Body of pancreas (tissue), 4 donors: ENCODE data around the gene ICAM5. TPM values are rescaled to one million over a fixed set of nuclear protein-coding genes. Genes with fewer than 3 reads are reported as not detected.

ENCODE experiments used
- ATAC-seq: fragments of 150-250 bp; one replicate; pipeline ENCODE4 v1.9.1; 2016
- DNase-seq, 4 donors: peaks; one replicate each; pipeline ENCODE4 v3.0.0-alpha.2; 2019
- H3K27ac ChIP-seq, 4 donors: fragments of 200-600 bp; sonication (generic); 1 replicate in 3 of 4; 2 replicates in 1 of 4; pipeline versions ENCODE4 v1.5.1 to v1.6.1; 2016 to 2019; ENCODE audit warnings: mild to moderate bottlenecking in 1 of 4, mixed read lengths in 1 of 4, moderate library complexity in 1 of 4
- H3K27me3 ChIP-seq, 2 donors: fragments of 200-600 bp; sonication (generic); one replicate each; pipeline ENCODE4 v1.6.0; 2016; ENCODE audit warnings: mild to moderate bottlenecking in 1 of 2
- H3K36me3 ChIP-seq, 2 donors: fragments of 200-600 bp; sonication (generic); replicated peaks in 1 of 2; 2 replicates each; pipeline ENCODE4 v1.5.1; 2016; ENCODE audit warnings: low read depth in 2 of 2; ENCODE audit not compliant: insufficient read depth in 1 of 2
- H3K4me1 ChIP-seq: fragments of 200-600 bp; sonication (generic); one replicate; pipeline ENCODE4 v1.6.0; 2016
- H3K4me3 ChIP-seq, 2 donors: fragments of 200-600 bp; sonication (generic); 1 replicate in 1 of 2; 2 replicates in 1 of 2; pipeline ENCODE4 v1.5.1; 2016 to 2019
- H3K9me3 ChIP-seq, 3 donors: fragments of 200-600 bp; sonication (generic); 1 replicate in 2 of 3; 2 replicates in 1 of 3; pipeline ENCODE4 v1.5.1; 2016
- POLR2A ChIP-seq, 3 donors: fragments of 450-650 bp; IDR thresholded peaks; one replicate each; pipeline ENCODE4 v1.6.1; 2016; ENCODE audit warnings: antibody characterized with exemption in 3 of 3, mild to moderate bottlenecking in 2 of 3
- WGBS, 2 donors: methylation state at CpG; one replicate each; pipeline ENCODE4 v1.1.5; 2017; 5-methylcytosine and 5-hydroxymethylcytosine counted together
- intact Hi-C: fragments of 100-400 bp; cut with DNase I; formaldehyde crosslinking; loops from one replicate; pipeline ENCODE4 v1.15.1; 2023
- total RNA-seq, 2 donors: library from RNA; depleted of rRNA; stranded (reverse); fragments of >200 nt; gene quantifications; one replicate each; pipeline ENCODE4 v1.1.0, GENCODE V29; 2016
- TF ChIP-seq, protein P1 (sequence below), 7 experiments: fragments of 450-650 bp in 4 of 7; fragments of 200-600 bp in 3 of 7; sonication (generic) in 3 of 7; IDR thresholded peaks; one replicate each; pipeline ENCODE4 v1.5.1; 2016 to 2019; ENCODE audit warnings: antibody characterized with exemption in 7 of 7

The ICAM5 gene
- total RNA-seq, 2 donors from 2014 or later: 0.33 TPM; not detected in 1

DNA sequence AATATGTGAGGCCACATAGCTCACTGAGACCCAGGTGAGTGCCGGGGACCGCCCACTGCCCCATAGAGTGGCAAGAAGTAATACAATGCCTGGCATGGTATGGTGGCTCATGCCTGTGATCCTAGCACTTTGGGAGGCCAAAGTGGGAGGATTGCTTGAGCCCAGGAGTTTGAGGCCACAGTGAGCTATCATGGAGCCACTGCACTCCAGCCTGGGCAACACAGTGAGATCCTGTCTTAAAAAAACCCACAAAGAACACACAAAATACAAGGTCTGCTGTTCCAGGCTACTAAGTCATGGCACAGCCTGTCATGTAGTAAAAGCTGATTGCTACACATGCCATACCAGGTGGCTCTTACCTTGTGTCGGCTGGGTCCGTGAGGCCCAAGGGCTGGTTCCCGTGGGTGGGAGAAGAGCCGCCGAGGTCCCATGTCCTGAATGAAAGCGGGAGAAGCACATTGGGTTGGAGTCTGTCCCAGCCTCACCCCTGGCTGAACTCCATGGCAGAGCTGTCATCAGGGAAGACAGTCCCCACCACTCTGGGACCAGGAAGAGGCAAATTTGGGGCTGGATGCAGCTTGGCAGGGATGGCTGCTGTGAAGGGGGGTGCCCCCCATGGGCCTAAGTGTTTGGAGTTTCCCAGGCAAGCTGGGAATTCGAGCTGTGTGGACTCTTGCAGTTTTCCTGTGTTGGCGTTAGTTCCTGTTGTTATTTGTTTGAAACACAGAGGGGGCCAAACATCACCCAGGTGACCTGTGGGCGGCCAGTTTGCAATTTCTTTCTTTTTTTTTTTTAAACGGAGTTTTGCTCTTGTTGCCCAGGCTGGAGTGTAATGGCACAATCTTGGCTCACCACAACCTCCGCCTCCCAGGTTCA, 29.3 kb downstream of the ICAM5 start:
- peaks cover 0 to 22% of the 10 kb centered on the region in 2 donors for H3K36me3 ChIP-seq
- TF ChIP-seq, protein P1, sequence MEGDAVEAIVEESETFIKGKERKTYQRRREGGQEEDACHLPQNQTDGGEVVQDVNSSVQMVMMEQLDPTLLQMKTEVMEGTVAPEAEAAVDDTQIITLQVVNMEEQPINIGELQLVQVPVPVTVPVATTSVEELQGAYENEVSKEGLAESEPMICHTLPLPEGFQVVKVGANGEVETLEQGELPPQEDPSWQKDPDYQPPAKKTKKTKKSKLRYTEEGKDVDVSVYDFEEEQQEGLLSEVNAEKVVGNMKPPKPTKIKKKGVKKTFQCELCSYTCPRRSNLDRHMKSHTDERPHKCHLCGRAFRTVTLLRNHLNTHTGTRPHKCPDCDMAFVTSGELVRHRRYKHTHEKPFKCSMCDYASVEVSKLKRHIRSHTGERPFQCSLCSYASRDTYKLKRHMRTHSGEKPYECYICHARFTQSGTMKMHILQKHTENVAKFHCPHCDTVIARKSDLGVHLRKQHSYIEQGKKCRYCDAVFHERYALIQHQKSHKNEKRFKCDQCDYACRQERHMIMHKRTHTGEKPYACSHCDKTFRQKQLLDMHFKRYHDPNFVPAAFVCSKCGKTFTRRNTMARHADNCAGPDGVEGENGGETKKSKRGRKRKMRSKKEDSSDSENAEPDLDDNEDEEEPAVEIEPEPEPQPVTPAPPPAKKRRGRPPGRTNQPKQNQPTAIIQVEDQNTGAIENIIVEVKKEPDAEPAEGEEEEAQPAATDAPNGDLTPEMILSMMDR (IDR thresholded peaks at IDR 0.05): no peak
- TF ChIP-seq POLR2A (IDR thresholded peaks at IDR 0.05): no peak
- H3K27ac ChIP-seq: no peak overlapping the region
- ATAC-seq (no peak), DNase-seq (no peak)
- intact Hi-C loops: no loop called here
- 88 to 90% methylated on average over 13 of the region's 13 CpGs for WGBS, 2 donors
- H3K27me3 ChIP-seq: no peaks in the 10 kb centered on the region
- H3K9me3 ChIP-seq: no peaks in the 10 kb centered on the region
- peaks cover 16% of the 10 kb centered on the region for H3K4me1 ChIP-seq
- no peak overlapping the region for H3K4me3 ChIP-seq

- no peak overlapping the region for H3K27ac ChIP-seq
- TF ChIP-seq, protein P1 (IDR thresholded peaks at IDR 0.05): no peak
- TF ChIP-seq POLR2A (IDR thresholded peaks at IDR 0.05): no peak
- 85 to 91% methylated on average over 7 to 11 of the region's 32 CpGs for WGBS, 2 donors
- no peak for ATAC-seq
- H3K27me3 ChIP-seq: no peaks in the 10 kb centered on the region
- H3K4me1 ChIP-seq: peaks cover 8% of the 10 kb centered on the region
- H3K36me3 ChIP-seq: peaks cover 0 to 22% of the 10 kb centered on the region in 2 donors
- no peak for DNase-seq
- no peak overlapping the region for H3K4me3 ChIP-seq
- H3K9me3 ChIP-seq: no peaks in the 10 kb centered on the region
- intact Hi-C loops: no loop called here
These were observed 31.1 kb downstream of the ICAM5 start for GRCh38 chr19:10320602-10321416.

DNA sequence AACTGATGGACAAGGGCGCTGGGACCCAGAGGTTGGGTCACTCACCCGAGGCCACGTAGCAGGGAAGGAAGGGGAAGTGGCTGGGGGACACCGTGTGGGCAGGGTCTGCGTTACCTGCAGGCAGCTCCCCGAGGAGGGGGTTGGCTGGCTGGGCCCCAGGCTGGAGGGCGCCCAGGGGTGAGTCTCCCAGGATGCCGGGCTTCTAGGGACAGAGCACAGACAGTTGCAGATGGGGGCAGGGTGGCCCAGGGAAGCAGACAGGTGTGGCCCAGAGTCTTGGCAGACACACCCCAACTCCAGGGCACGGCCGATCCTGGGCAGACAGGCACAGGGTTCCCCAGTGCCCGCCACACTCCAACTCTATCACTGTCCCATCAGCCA, 31.7 kb downstream of the ICAM5 start:
- ATAC-seq: no peak
- TF ChIP-seq POLR2A (IDR thresholded peaks at IDR 0.05): no peak
- TF ChIP-seq, protein P1 (IDR thresholded peaks at IDR 0.05): no peak
- H3K4me1 ChIP-seq: peaks cover 2% of the 10 kb centered on the region
- intact Hi-C loops: no loop called here
- no peaks in the 10 kb centered on the region for H3K27me3 ChIP-seq
- DNase-seq: no peak
- no peak overlapping the region for H3K4me3 ChIP-seq
- H3K36me3 ChIP-seq: peaks cover 0 to 22% of the 10 kb centered on the region in 2 donors
- WGBS, 2 donors: 40 to 89% methylated on average over 1 to 8 of the region's 11 CpGs
- H3K27ac ChIP-seq: no peak overlapping the region
- no peaks in the 10 kb centered on the region for H3K9me3 ChIP-seq

GRCh38 chr19:10321874-10322835, 32.4 kb downstream of the ICAM5 start:
- H3K27ac ChIP-seq: no peak overlapping the region
- no peak for DNase-seq
- 92 to 94% methylated on average over 15 to 16 of the region's 19 CpGs for WGBS, 2 donors
- peaks cover 0 to 25% of the 10 kb centered on the region in 2 donors for H3K36me3 ChIP-seq
- H3K4me3 ChIP-seq: no peak overlapping the region
- TF ChIP-seq, protein P1 (IDR thresholded peaks at IDR 0.05): no peak
- no peak for TF ChIP-seq POLR2A (IDR thresholded peaks at IDR 0.05)
- intact Hi-C loops: no loop called here
- H3K27me3 ChIP-seq: no peaks in the 10 kb centered on the region
- H3K4me1 ChIP-seq: no peaks in the 10 kb centered on the region
- no peak for ATAC-seq
- H3K9me3 ChIP-seq: no peaks in the 10 kb centered on the region
